ENCODE measurements around the gene RARB. TPM values are rescaled to one million over a fixed set of nuclear protein-coding genes. Genes with fewer than 3 reads are reported as not detected.

RARB gene
- total RNA-seq, 3 donors from 2014 or later: 0.80 to 20.1 (median 8.2) TPM

- no peaks in the 10 kb centered on the region for H3K36me3 ChIP-seq
- no peak for DNase-seq (ENCODE audit: low spot score in 2 of 2)
- TF ChIP-seq, protein P1, sequence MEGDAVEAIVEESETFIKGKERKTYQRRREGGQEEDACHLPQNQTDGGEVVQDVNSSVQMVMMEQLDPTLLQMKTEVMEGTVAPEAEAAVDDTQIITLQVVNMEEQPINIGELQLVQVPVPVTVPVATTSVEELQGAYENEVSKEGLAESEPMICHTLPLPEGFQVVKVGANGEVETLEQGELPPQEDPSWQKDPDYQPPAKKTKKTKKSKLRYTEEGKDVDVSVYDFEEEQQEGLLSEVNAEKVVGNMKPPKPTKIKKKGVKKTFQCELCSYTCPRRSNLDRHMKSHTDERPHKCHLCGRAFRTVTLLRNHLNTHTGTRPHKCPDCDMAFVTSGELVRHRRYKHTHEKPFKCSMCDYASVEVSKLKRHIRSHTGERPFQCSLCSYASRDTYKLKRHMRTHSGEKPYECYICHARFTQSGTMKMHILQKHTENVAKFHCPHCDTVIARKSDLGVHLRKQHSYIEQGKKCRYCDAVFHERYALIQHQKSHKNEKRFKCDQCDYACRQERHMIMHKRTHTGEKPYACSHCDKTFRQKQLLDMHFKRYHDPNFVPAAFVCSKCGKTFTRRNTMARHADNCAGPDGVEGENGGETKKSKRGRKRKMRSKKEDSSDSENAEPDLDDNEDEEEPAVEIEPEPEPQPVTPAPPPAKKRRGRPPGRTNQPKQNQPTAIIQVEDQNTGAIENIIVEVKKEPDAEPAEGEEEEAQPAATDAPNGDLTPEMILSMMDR (IDR thresholded peaks at IDR 0.05): no peak
- no peak for TF ChIP-seq POLR2AphosphoS5 (IDR thresholded peaks at IDR 0.05)
- TF ChIP-seq POLR2A (IDR thresholded peaks at IDR 0.05): no peak
- no peaks in the 10 kb centered on the region for H3K27me3 ChIP-seq
- H3K9me3 ChIP-seq: no peaks in the 10 kb centered on the region
- intact Hi-C loops (cut with DNase I; ENCODE audit: low total_unique reads): no loop called here
- peaks cover 0 to 5% of the 10 kb centered on the region in 2 donors for H3K4me1 ChIP-seq
- no peak overlapping the region for H3K27ac ChIP-seq
- H3K4me3 ChIP-seq: no peak overlapping the region
Observed at GRCh38 chr3:25462495-25462894, 34.4 kb downstream of the RARB start.

DNA sequence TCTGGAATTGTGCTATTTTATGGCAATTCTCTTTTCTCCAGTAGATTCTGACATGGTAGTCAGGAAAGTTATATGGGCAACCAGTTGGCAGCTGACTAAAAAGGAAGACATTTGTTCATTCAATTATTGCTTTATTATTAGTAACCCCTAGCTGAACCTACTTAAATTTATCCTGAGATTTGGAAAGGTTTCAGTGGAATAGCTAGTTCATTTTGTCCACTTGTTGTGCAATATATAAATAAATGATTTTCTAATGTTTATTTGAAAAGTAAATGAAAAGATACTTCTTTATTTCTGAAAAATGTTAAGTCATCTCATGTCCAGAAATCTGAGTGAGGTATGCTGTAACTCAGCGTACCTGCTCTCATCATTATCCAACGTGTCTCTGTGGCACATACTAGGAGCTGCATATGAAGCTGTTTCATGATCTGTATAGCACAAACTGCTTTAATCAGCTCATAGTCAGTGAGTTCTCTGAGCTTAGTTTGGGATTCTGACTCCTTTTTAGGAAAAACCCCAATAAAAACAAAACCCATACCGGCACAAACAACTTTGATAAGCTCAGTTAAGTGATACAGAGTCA is 35.9 kb downstream of the RARB start:
- Histone ChIP-seq H3K4me3 (no peak overlapping the region), H3K36me3 (no peaks in the 10 kb centered on the region), H3K4me1 (peaks cover 0 to 1% of the 10 kb centered on the region in 2 donors), H3K9me3 (no peaks in the 10 kb centered on the region), H3K27ac (no peak overlapping the region), H3K27me3 (no peaks in the 10 kb centered on the region)
- DNase-seq (ENCODE audit: low spot score in 2 of 2): no peak
- TF ChIP-seq POLR2AphosphoS5 (IDR thresholded peaks at IDR 0.05) (no peak), POLR2A (IDR thresholded peaks at IDR 0.05) (no peak)
- intact Hi-C loops (cut with DNase I; ENCODE audit: low total_unique reads): no loop called here

- no peak for TF ChIP-seq POLR2AphosphoS5 (IDR thresholded peaks at IDR 0.05)
- TF ChIP-seq, protein P1 (IDR thresholded peaks at IDR 0.05): no peak
- TF ChIP-seq POLR2A (IDR thresholded peaks at IDR 0.05): no peak
- Histone ChIP-seq H3K9me3 (no peaks in the 10 kb centered on the region), H3K27ac (no peak overlapping the region), H3K4me1 (peaks cover 0 to 4% of the 10 kb centered on the region in 2 donors), H3K27me3 (no peaks in the 10 kb centered on the region), H3K36me3 (no peaks in the 10 kb centered on the region), H3K4me3 (no peak overlapping the region)
- intact Hi-C loops (cut with DNase I; ENCODE audit: low total_unique reads): no loop called here
- DNase-seq (ENCODE audit: low spot score in 2 of 2): no peak
Observed at GRCh38 chr3:25465266-25465860, 37.3 kb downstream of the RARB start.

- no peaks in the 10 kb centered on the region for H3K9me3 ChIP-seq
- H3K4me3 ChIP-seq: peak overlapping the region in 1 of 3 donors; percentile 44
- H3K27ac ChIP-seq: no peak overlapping the region
- DNase-seq (ENCODE audit: low spot score in 2 of 2): peak; percentile 56 to 87
- no peaks in the 10 kb centered on the region for H3K36me3 ChIP-seq
- no peaks in the 10 kb centered on the region for H3K27me3 ChIP-seq
- H3K4me1 ChIP-seq: peaks cover 0 to 9% of the 10 kb centered on the region in 2 donors
- TF ChIP-seq POLR2AphosphoS5 (IDR thresholded peaks at IDR 0.05) (peak; percentile 61 to 71 (median 66)), POLR2A (IDR thresholded peaks at IDR 0.05) (no peak)
- TF ChIP-seq, protein P1 (IDR thresholded peaks at IDR 0.05): peak; percentile 8 to 47 (median 40)
- intact Hi-C loops (cut with DNase I; ENCODE audit: low total_unique reads): no loop called here
Observed at GRCh38 chr3:25468866-25469319, 40.8 kb downstream of the RARB start.

GRCh38 chr3:25469558-25469957 is 41.5 kb downstream of the RARB start:
- Histone ChIP-seq H3K4me3 (no peak overlapping the region), H3K4me1 (peaks cover 0 to 9% of the 10 kb centered on the region in 2 donors)
- intact Hi-C loops (cut with DNase I; ENCODE audit: low total_unique reads): no loop called here

More at GRCh38 chr3:25469558-25469957, 41.5 kb downstream of the RARB start:
- TF ChIP-seq POLR2A (IDR thresholded peaks at IDR 0.05) (no peak), POLR2AphosphoS5 (IDR thresholded peaks at IDR 0.05) (no peak)
- TF ChIP-seq, protein P1 (IDR thresholded peaks at IDR 0.05): no peak
- Histone ChIP-seq H3K36me3 (no peaks in the 10 kb centered on the region), H3K27ac (no peak overlapping the region), H3K27me3 (no peaks in the 10 kb centered on the region), H3K9me3 (no peaks in the 10 kb centered on the region)
- peak in 1 of 2 donors; percentile 55 for DNase-seq (ENCODE audit: low spot score in 2 of 2)

Data from breast epithelium (tissue), 4 donors.